ENCODE results near the gene TNFSF10. TPM values are rescaled to one million over a fixed set of nuclear protein-coding genes. Genes with fewer than 3 reads are reported as not detected.

TNFSF10 gene
- total and polyA plus RNA-seq, 2 experiments from 2014 or later, result not detected

DNA sequence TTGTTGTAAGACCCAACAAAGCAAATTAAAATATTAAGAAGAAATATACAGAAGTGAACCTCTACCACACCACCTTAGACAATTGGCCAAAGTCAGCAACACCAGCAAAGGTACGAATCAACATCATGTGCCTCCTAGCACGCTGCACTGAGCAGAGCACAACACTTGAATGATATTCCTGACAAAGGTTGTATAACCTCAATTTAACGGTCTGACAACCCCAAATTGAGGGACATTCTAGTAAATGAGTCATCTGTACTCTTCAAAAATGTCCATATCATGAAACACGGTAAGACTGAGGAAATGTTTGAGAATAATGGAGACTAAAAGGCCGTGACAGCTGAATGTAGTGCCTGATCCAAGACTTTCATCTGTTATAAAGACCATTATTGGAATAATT lies 41.3 kb upstream of the TNFSF10 start:
- Histone ChIP-seq H3F3A (ENCODE audit: insufficient read depth) (peaks cover 13% of the 10 kb centered on the region; the same call in 1 of the 2 replicates), H4K20me1 (ENCODE audit: insufficient read depth) (no peaks in the 10 kb centered on the region), H3K4me3 (no peak overlapping the region), H3K36me3 (ENCODE audit: low read depth) (no peaks in the 10 kb centered on the region), H3K27me3 (replicated peaks; ENCODE audit: insufficient read depth) (no peaks in the 10 kb centered on the region), H3K4me2 (ENCODE audit: unreplicated experiment) (no peak overlapping the region), H3K9me3 (ENCODE audit: low read depth) (no peaks in the 10 kb centered on the region), H3K9me2 (ENCODE audit: insufficient read depth) (no peaks in the 10 kb centered on the region), H3K9ac (no peak overlapping the region), H2AFZ (no peak overlapping the region), H3K79me2 (ENCODE audit: insufficient read depth) (no peaks in the 10 kb centered on the region), H3K4me1 (ENCODE audit: insufficient read depth) (peaks cover 13% of the 10 kb centered on the region), H3K27ac (no peak overlapping the region)
- DNase-seq, result no peak
- TF ChIP-seq EZH2 (IDR thresholded peaks at IDR 0.05; ENCODE audit: insufficient read depth, poor library complexity, severe bottlenecking) (no peak), EZH2phosphoT487 (IDR thresholded peaks at IDR 0.05; ENCODE audit: insufficient read depth, low read depth) (no peak)
- WGBS, 2 experiments (ENCODE audit: low coverage in 1 of 2, low lambda C conversion rate in 2 of 2, missing lambda C conversion rate in 2 of 2), result 94 to 97% methylated on average over 5 of the region's 5 CpGs
- in situ Hi-C loops (cut with MboI), result no loop called here

DNA sequence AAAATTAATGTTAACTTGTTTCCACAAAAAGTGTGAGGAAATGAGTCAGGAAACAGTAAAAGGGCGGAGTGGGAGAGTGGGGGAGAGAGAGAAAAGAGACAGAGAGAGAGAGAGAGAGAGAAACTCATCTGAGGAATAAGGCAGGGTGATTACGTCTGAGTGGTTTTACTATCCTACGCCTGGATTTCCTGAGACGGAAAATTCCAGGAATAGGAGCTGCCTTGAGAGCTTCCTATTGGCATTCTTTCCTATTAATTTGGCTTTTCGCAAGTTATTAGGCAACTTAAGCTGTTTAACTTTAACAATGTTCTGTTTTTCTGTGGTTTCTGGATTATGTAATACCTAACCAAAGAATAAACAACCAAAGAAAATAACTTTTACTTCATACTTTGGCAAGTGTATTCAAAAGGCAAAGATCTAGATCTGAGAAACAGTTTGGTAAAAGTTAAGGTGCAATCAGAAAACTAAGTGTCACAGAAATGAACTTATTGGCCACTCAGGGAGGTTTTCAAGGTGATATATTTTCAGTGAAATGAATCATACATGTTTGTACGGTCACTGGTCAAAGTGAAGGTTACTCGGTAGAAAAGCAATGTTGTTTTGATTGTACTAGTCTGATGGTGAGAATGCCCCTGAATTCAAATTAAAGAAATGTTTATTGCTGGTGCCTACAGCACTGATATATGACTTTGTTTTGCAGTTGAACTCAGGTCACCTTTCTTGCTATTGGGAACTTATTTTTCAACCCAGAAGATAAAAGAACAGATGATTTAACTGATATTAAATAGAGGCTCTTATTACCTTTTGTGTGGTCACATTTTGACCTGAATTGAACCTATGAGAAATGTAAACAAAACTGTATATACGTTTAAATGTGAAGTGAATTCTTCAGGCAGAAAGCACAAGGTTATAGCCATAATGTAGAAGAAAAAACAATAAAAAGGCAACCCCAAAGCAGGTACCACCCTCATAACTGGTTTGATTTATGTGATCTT lies 39.9 kb upstream of the TNFSF10 start:
- TF ChIP-seq EZH2 (IDR thresholded peaks at IDR 0.05; ENCODE audit: insufficient read depth, poor library complexity, severe bottlenecking) (no peak), EZH2phosphoT487 (IDR thresholded peaks at IDR 0.05; ENCODE audit: insufficient read depth, low read depth) (0 out of 2 replicates have a peak, but pooled peaks have one; percentile 50)
- peak overlapping the region; percentile 84 for H3K4me2 ChIP-seq (ENCODE audit: unreplicated experiment)
- H4K20me1 ChIP-seq (ENCODE audit: insufficient read depth), result no peaks in the 10 kb centered on the region
- H3K4me1 ChIP-seq (ENCODE audit: insufficient read depth), result peaks cover 15% of the 10 kb centered on the region
- H3K27me3 ChIP-seq (replicated peaks; ENCODE audit: insufficient read depth), result no peaks in the 10 kb centered on the region
- H3K36me3 ChIP-seq (ENCODE audit: low read depth), result no peaks in the 10 kb centered on the region
- H3K9ac ChIP-seq, result peak overlapping the region; percentile 43
- in situ Hi-C loops (cut with MboI), result no loop called here
- H3F3A ChIP-seq (ENCODE audit: insufficient read depth), result peaks cover 14% of the 10 kb centered on the region; the same call in 1 of the 2 replicates
- no peaks in the 10 kb centered on the region for H3K79me2 ChIP-seq (ENCODE audit: insufficient read depth)
- peak overlapping the region; percentile 62 for H3K4me3 ChIP-seq
- peak overlapping the region; percentile 68 for H3K27ac ChIP-seq
- DNase-seq, result peak; percentile 85
- 4 to 8% methylated on average over 8 of the region's 8 CpGs for WGBS, 2 experiments (ENCODE audit: low coverage in 1 of 2, low lambda C conversion rate in 2 of 2, missing lambda C conversion rate in 2 of 2)
- H2AFZ ChIP-seq, result peak overlapping the region; percentile 73
- H3K9me2 ChIP-seq (ENCODE audit: insufficient read depth), result no peaks in the 10 kb centered on the region
- no peaks in the 10 kb centered on the region for H3K9me3 ChIP-seq (ENCODE audit: low read depth)

DNA sequence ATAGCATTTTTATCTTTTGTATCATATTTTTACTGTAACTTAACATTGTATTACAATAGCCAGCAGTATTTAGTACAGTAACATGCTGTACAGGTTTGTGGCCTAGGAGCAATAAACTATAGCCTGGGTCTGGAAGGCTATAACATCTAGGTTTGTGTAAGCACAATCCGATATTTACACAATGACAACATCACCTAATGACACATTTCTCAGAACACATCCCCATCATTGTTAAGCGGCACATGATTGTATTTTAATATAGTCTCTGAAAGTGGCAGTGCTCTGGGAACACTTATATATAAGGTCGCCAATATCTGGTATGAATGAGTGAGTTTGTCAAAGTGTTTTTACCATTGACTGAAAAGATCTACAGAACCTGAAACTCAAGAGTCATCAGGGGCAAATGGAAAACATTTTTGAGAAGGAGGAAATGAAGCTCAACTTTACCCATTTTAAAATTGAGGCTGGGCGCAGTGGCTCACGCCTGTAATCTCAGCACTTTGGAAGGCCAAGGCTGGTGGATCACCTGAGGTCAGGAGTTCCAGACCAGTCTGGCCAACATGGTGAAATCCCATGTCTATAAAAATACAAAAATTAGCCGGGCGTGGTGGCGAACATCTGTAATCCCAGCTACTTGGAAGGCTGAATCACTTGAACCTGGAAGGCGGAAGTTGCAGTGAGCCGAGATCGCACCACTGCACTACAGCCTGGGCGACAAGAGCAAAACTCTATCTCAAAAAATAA lies 38.8 kb upstream of the TNFSF10 start:
- Histone ChIP-seq H3K79me2 (ENCODE audit: insufficient read depth) (no peaks in the 10 kb centered on the region), H3K4me3 (peak overlapping the region; percentile 62; the same call in 1 of the 2 replicates), H2AFZ (no peak overlapping the region), H3K36me3 (ENCODE audit: low read depth) (no peaks in the 10 kb centered on the region), H4K20me1 (ENCODE audit: insufficient read depth) (no peaks in the 10 kb centered on the region), H3K9me3 (ENCODE audit: low read depth) (no peaks in the 10 kb centered on the region), H3K4me1 (ENCODE audit: insufficient read depth) (peaks cover 26% of the 10 kb centered on the region), H3K4me2 (ENCODE audit: unreplicated experiment) (peak overlapping the region; percentile 84), H3F3A (ENCODE audit: insufficient read depth) (peaks cover 25% of the 10 kb centered on the region), H3K9me2 (ENCODE audit: insufficient read depth) (no peaks in the 10 kb centered on the region), H3K27me3 (replicated peaks; ENCODE audit: insufficient read depth) (no peaks in the 10 kb centered on the region), H3K9ac (peak overlapping the region; percentile 43), H3K27ac (peak overlapping the region; percentile 68)
- TF ChIP-seq EZH2phosphoT487 (IDR thresholded peaks at IDR 0.05; ENCODE audit: insufficient read depth, low read depth) (no peak), EZH2 (IDR thresholded peaks at IDR 0.05; ENCODE audit: insufficient read depth, poor library complexity, severe bottlenecking) (no peak)
- DNase-seq, result no peak
- WGBS, 2 experiments (ENCODE audit: low coverage in 1 of 2, low lambda C conversion rate in 2 of 2, missing lambda C conversion rate in 2 of 2), result 95 to 96% methylated on average over 12 of the region's 12 CpGs
- in situ Hi-C loops (cut with MboI), result no loop called here

DNA sequence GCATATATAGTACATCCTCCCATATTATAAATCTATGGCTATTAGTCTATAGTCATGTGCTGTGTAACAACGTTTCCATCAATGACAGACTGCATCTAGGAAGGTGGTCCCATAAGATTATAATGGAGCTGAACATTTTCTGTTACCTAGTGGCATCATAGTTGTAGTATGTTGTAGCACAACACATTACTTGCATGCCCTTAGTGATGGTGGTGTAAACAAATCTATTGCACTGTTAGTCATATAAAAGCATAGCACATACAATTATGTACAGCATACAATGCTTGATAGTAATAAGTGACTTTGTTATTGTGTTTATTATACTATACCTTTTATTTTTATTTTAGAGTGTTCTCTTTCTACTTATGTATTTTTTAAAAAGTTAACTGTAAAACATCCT lies 37.4 kb upstream of the TNFSF10 start:
- Histone ChIP-seq H3K36me3 (ENCODE audit: low read depth) (no peaks in the 10 kb centered on the region), H3K4me3 (no peak overlapping the region), H4K20me1 (ENCODE audit: insufficient read depth) (no peaks in the 10 kb centered on the region), H3K27ac (no peak overlapping the region), H3K4me1 (ENCODE audit: insufficient read depth) (peaks cover 27% of the 10 kb centered on the region), H3K9me2 (ENCODE audit: insufficient read depth) (no peaks in the 10 kb centered on the region), H3K27me3 (replicated peaks; ENCODE audit: insufficient read depth) (no peaks in the 10 kb centered on the region), H3K9me3 (ENCODE audit: low read depth) (no peaks in the 10 kb centered on the region), H3F3A (ENCODE audit: insufficient read depth) (peaks cover 28% of the 10 kb centered on the region), H3K9ac (no peak overlapping the region), H3K79me2 (ENCODE audit: insufficient read depth) (no peaks in the 10 kb centered on the region), H2AFZ (no peak overlapping the region), H3K4me2 (ENCODE audit: unreplicated experiment) (no peak overlapping the region)
- in situ Hi-C loops (cut with MboI), result no loop called here
- WGBS, 2 experiments (ENCODE audit: low coverage in 1 of 2, low lambda C conversion rate in 2 of 2, missing lambda C conversion rate in 2 of 2), result 77 to 78% methylated on average over 1 of the region's 1 CpG
- no peak for TF ChIP-seq EZH2phosphoT487 (IDR thresholded peaks at IDR 0.05; ENCODE audit: insufficient read depth, low read depth)
- TF ChIP-seq EZH2 (IDR thresholded peaks at IDR 0.05; ENCODE audit: insufficient read depth, poor library complexity, severe bottlenecking), result no peak
- DNase-seq, result no peak

Measured in GM23248 (cell line).